ENCODE results near the gene OPN1MW2. TPM values are rescaled to one million over a fixed set of nuclear protein-coding genes. Genes with fewer than 3 reads are reported as not detected.
"Not testable (repeated sequence)": the region's sequence is repeated elsewhere in the genome, so short reads cannot be mapped to it uniquely, and the experiment has no call there.

The OPN1MW2 gene
- total and polyA plus RNA-seq, 2 experiments from 2014 or later: not detected

- H3K36me3 ChIP-seq (ENCODE audit: low read depth); H2AFZ ChIP-seq; H4K20me1 ChIP-seq (ENCODE audit: insufficient read depth); in situ Hi-C loops (cut with MboI); H3K4me3 ChIP-seq; H3K27ac ChIP-seq; H3K9me3 ChIP-seq (ENCODE audit: low read depth); H3K9me2 ChIP-seq (ENCODE audit: insufficient read depth); H3K9ac ChIP-seq; DNase-seq; H3K79me2 ChIP-seq (ENCODE audit: insufficient read depth); H3K4me1 ChIP-seq (ENCODE audit: insufficient read depth); H3K27me3 ChIP-seq (replicated peaks; ENCODE audit: insufficient read depth); H3K4me2 ChIP-seq (ENCODE audit: unreplicated experiment); H3F3A ChIP-seq (ENCODE audit: insufficient read depth): not testable (repeated sequence)
- 48 to 56% methylated on average over 8 to 10 of the region's 11 CpGs for WGBS, 2 experiments (ENCODE audit: low coverage in 1 of 2, low lambda C conversion rate in 2 of 2, missing lambda C conversion rate in 2 of 2)
These were observed 19.5 kb downstream of the OPN1MW2 start for GRCh38 chrX:154238939-154239559.

DNA sequence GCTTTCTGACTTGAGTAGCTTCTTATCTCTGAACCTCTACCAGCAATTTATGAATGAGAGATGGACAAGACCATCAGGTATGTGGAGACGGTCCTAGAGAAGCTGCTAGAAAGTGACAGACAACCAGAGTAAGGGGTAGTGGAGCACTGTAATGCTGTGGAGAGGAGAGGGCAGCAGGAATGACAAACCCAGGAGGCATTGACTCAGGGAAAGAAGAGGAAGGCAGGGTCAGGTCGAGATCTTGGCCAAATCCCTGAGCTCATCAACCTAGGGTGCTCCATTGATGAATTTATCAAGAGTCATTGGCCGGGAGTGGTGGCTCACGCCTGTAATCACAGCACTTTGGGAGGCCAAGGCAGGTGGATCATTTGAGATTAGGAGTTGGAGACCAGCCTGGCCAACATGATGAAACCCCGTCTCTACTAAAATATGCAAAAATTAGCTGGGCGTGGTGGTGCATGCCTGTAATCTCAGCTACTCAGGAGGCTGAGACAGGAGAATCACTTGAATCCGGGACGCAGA is 20.5 kb downstream of the OPN1MW2 start:
- H3K27me3 ChIP-seq (replicated peaks; ENCODE audit: insufficient read depth); H3K9me2 ChIP-seq (ENCODE audit: insufficient read depth); H3K27ac ChIP-seq; DNase-seq; H3K4me1 ChIP-seq (ENCODE audit: insufficient read depth); H3K4me3 ChIP-seq; H3K9me3 ChIP-seq (ENCODE audit: low read depth); H4K20me1 ChIP-seq (ENCODE audit: insufficient read depth); H3K36me3 ChIP-seq (ENCODE audit: low read depth); H3F3A ChIP-seq (ENCODE audit: insufficient read depth); H3K4me2 ChIP-seq (ENCODE audit: unreplicated experiment); H2AFZ ChIP-seq; H3K79me2 ChIP-seq (ENCODE audit: insufficient read depth); in situ Hi-C loops (cut with MboI); H3K9ac ChIP-seq: not testable (repeated sequence)
- WGBS, 2 experiments (ENCODE audit: low coverage in 1 of 2, low lambda C conversion rate in 2 of 2, missing lambda C conversion rate in 2 of 2): 59 to 65% methylated on average over 6 of the region's 8 CpGs

- H3K27me3 ChIP-seq (replicated peaks; ENCODE audit: insufficient read depth); H4K20me1 ChIP-seq (ENCODE audit: insufficient read depth); H3K9ac ChIP-seq; H3K4me3 ChIP-seq; DNase-seq; H3K27ac ChIP-seq; H3K36me3 ChIP-seq (ENCODE audit: low read depth); H2AFZ ChIP-seq; H3K9me3 ChIP-seq (ENCODE audit: low read depth); H3K4me1 ChIP-seq (ENCODE audit: insufficient read depth); in situ Hi-C loops (cut with MboI); H3K9me2 ChIP-seq (ENCODE audit: insufficient read depth); H3K79me2 ChIP-seq (ENCODE audit: insufficient read depth); H3F3A ChIP-seq (ENCODE audit: insufficient read depth); H3K4me2 ChIP-seq (ENCODE audit: unreplicated experiment): not testable (repeated sequence)
- WGBS, 2 experiments (ENCODE audit: low coverage in 1 of 2, low lambda C conversion rate in 2 of 2, missing lambda C conversion rate in 2 of 2): no CpG with 5 or more reads among the region's 17 CpGs
These were observed 28.0 kb downstream of the OPN1MW2 start for GRCh38 chrX:154247377-154248045.

GRCh38 chrX:154248076-154248475 is 28.5 kb downstream of the OPN1MW2 start:
- H3K9me3 ChIP-seq (ENCODE audit: low read depth); H3K9me2 ChIP-seq (ENCODE audit: insufficient read depth); H3K9ac ChIP-seq; H2AFZ ChIP-seq; H3K79me2 ChIP-seq (ENCODE audit: insufficient read depth); in situ Hi-C loops (cut with MboI); H3K4me1 ChIP-seq (ENCODE audit: insufficient read depth); H3K27ac ChIP-seq; H4K20me1 ChIP-seq (ENCODE audit: insufficient read depth); H3K4me3 ChIP-seq; H3F3A ChIP-seq (ENCODE audit: insufficient read depth); H3K27me3 ChIP-seq (replicated peaks; ENCODE audit: insufficient read depth); H3K36me3 ChIP-seq (ENCODE audit: low read depth); H3K4me2 ChIP-seq (ENCODE audit: unreplicated experiment); DNase-seq: not testable (repeated sequence)
- WGBS, 2 experiments (ENCODE audit: low coverage in 1 of 2, low lambda C conversion rate in 2 of 2, missing lambda C conversion rate in 2 of 2): no CpG with 5 or more reads among the region's 10 CpGs

DNA sequence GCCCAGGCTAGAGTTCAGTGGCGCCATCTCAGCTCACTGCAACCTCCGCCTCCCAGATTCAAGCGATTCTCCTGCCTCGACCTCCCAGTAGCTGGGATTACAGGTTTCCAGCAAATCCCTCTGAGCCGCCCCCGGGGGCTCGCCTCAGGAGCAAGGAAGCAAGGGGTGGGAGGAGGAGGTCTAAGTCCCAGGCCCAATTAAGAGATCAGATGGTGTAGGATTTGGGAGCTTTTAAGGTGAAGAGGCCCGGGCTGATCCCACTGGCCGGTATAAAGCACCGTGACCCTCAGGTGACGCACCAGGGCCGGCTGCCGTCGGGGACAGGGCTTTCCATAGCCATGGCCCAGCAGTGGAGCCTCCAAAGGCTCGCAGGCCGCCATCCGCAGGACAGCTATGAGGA is 37.7 kb downstream of the OPN1MW2 start, which contains the start of gene OPN1MW3:
Gene OPN1MW3 (plus strand): TSS at position 301 of the 400 bp plus-strand sequence. CDS start 38 bp downstream, at position 339.
- H3F3A ChIP-seq (ENCODE audit: insufficient read depth); H3K27me3 ChIP-seq (replicated peaks; ENCODE audit: insufficient read depth); DNase-seq; H3K36me3 ChIP-seq (ENCODE audit: low read depth); in situ Hi-C loops (cut with MboI); H3K9me3 ChIP-seq (ENCODE audit: low read depth); H3K4me3 ChIP-seq; H2AFZ ChIP-seq; H4K20me1 ChIP-seq (ENCODE audit: insufficient read depth); H3K9me2 ChIP-seq (ENCODE audit: insufficient read depth); H3K79me2 ChIP-seq (ENCODE audit: insufficient read depth); H3K9ac ChIP-seq; H3K4me2 ChIP-seq (ENCODE audit: unreplicated experiment); H3K4me1 ChIP-seq (ENCODE audit: insufficient read depth); H3K27ac ChIP-seq: not testable (repeated sequence)
- WGBS, 2 experiments (ENCODE audit: low coverage in 1 of 2, low lambda C conversion rate in 2 of 2, missing lambda C conversion rate in 2 of 2): no CpG with 5 or more reads among the region's 17 CpGs

- H3K4me3 ChIP-seq; H3K4me1 ChIP-seq (ENCODE audit: insufficient read depth); H3K27ac ChIP-seq; H4K20me1 ChIP-seq (ENCODE audit: insufficient read depth); in situ Hi-C loops (cut with MboI); H3K27me3 ChIP-seq (replicated peaks; ENCODE audit: insufficient read depth); H3K79me2 ChIP-seq (ENCODE audit: insufficient read depth); H3F3A ChIP-seq (ENCODE audit: insufficient read depth); DNase-seq; H3K9me2 ChIP-seq (ENCODE audit: insufficient read depth); H3K9me3 ChIP-seq (ENCODE audit: low read depth); H3K36me3 ChIP-seq (ENCODE audit: low read depth); H3K4me2 ChIP-seq (ENCODE audit: unreplicated experiment); H2AFZ ChIP-seq; H3K9ac ChIP-seq: not testable (repeated sequence)
- no CpG with 5 or more reads among the region's 10 CpGs for WGBS, 2 experiments (ENCODE audit: low coverage in 1 of 2, low lambda C conversion rate in 2 of 2, missing lambda C conversion rate in 2 of 2)
These were observed 39.2 kb downstream of the OPN1MW2 start for GRCh38 chrX:154258711-154259110.

DNA sequence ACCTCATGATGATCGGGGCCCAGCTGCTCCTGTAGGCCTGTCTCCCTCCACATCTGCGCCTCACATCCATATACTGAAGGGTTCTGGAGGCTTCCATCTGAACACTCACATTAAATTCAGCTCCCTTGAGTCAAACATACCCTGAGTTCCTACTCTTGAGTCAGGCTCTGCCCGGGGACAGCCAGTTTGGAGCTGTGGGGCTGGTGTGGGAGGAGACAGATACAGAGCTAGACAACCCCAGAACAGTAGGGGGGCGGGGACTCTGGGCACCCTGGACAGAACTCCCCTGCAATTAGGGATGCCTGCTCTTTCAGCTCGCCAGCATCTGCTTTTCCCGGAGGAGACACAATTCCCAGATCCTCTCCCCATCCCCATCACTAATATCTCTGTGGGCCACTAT is 43.5 kb downstream of the OPN1MW2 start:
- H3K9ac ChIP-seq; H4K20me1 ChIP-seq (ENCODE audit: insufficient read depth); H3K4me2 ChIP-seq (ENCODE audit: unreplicated experiment); H2AFZ ChIP-seq; H3K4me3 ChIP-seq; DNase-seq; H3K9me2 ChIP-seq (ENCODE audit: insufficient read depth); H3K9me3 ChIP-seq (ENCODE audit: low read depth); H3K36me3 ChIP-seq (ENCODE audit: low read depth); H3K79me2 ChIP-seq (ENCODE audit: insufficient read depth); H3K4me1 ChIP-seq (ENCODE audit: insufficient read depth); in situ Hi-C loops (cut with MboI); H3F3A ChIP-seq (ENCODE audit: insufficient read depth); H3K27me3 ChIP-seq (replicated peaks; ENCODE audit: insufficient read depth); H3K27ac ChIP-seq: not testable (repeated sequence)
- no CpG with 5 or more reads among the region's 6 CpGs for WGBS, 2 experiments (ENCODE audit: low coverage in 1 of 2, low lambda C conversion rate in 2 of 2, missing lambda C conversion rate in 2 of 2)
